ENCODE results near the gene MAP2K1.

The MAP2K1 gene

GRCh38 chr15:66505818-66506217, 119.1 kb downstream of the MAP2K1 start:
- DNase-seq: no peak

- DNase-seq: no peak
Observed at GRCh38 chr15:66508293-66508883, 121.7 kb downstream of the MAP2K1 start.

GRCh38 chr15:66514586-66514985, 127.9 kb downstream of the MAP2K1 start:
- DNase-seq: no peak

GRCh38 chr15:66515901-66516322, 129.2 kb downstream of the MAP2K1 start:
- no peak for DNase-seq

DNA sequence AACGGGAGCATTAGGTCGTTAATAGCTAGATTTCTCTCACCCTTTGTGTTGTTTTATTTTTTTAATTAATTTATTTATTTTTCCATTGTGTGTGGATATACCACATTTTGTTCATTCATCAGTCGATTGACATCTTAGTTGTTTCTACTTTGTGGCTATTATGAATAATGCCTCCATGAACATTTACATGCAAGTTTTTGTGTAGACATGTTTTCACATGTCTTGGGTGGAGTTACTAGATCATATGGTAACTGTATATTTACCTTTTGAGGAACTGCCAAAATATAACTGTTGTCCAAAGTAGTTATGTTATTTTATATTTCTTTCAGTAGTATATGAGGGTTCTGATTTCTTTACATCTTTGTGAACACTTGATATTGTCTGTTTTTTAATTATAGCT, 137.2 kb downstream of the MAP2K1 start:
- DNase-seq: no peak

DNA sequence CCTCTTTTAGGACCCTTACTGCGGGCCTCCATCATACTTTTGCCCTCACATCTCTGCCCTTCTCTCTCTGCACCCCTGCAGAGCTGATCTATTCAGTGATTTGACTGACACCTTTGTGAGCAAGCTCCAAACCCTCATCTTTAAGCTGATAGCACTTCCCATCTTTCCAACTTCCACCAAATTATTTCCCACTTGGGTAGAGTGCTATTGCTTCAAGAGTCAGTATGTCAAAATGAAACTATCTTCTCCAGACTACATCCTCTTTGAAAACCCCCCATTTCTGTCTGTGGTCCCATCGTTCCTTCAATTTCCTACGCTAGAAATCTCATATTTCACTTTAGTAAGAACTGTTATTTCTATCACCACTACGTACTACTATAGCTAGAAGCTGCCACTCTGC, 138.1 kb downstream of the MAP2K1 start:
- no peak for DNase-seq

DNA sequence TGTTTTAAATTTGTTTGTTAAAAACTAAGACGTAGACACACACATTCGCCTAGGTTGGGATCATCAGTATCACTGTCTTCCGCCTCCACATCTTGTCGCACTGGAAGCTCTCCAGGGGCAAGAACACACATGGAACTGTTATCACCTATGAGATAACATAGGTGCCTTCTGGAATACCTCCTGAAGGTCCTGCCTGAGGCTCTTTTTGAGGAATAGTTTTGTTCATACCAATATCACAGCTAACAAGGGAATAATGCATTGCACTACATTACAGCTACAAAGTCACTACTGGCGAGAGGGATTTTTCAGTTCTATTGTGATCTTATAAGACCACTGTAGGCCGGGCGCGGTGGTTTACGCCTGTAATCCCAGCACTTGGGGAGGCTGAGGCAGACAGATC, 148.3 kb downstream of the MAP2K1 start:
- DNase-seq: no peak
